Naive thymus-derived CD8-positive, alpha-beta T cell (primary cell): ENCODE measurements around the gene ZFAND3. TPM values are rescaled to one million over a fixed set of nuclear protein-coding genes. Genes with fewer than 3 reads are reported as not detected.

Source experiments
- ATAC-seq, 2 donors: fragments of 150-1000 bp; cut with Tn5 transposase in 1 of 2; sonication (Bioruptor Pico), chemical (Tn5 transposase) in 1 of 2; 1 replicate in 1 of 2; 2 replicates in 1 of 2; pipeline ENCODE4 v1.10.0; 2021; ENCODE audit warnings: mild to moderate bottlenecking in 2 of 2, moderate library complexity in 2 of 2
- POLR2A ChIA-PET: fragments of 350-600 bp; sonication (Branson Sonifier 250); formaldehyde crosslinking; loops from one replicate; lab custom pipeline; 2021; ENCODE audit warnings: antibody characterized with exemption; lab: Charles Lee
- DNase-seq, 10 donors: peaks; one replicate each; pipeline versions ENCODE4 v3.0.0 to v3.0.0-alpha.2; 2020 to 2022
- H3K27ac Mint-ChIP-seq, 10 donors: one replicate each; pipeline ENCODE4 v1.8.0; 2020 to 2022; ENCODE audit warnings: mild to moderate bottlenecking in 10 of 10, mixed read lengths in 10 of 10, moderate library complexity in 4 of 10, inconsistent platforms in 1 of 10
- H3K27me3 Mint-ChIP-seq, 5 donors: one replicate each; pipeline ENCODE4 v1.8.0; 2021 to 2022; ENCODE audit warnings: mixed read lengths in 5 of 5
- H3K36me3 Mint-ChIP-seq, 3 donors: one replicate each; pipeline ENCODE4 v1.8.0; 2020 to 2022; ENCODE audit warnings: mixed read lengths in 3 of 3, mild to moderate bottlenecking in 2 of 3, inconsistent platforms in 1 of 3
- H3K4me1 Mint-ChIP-seq, 4 donors: one replicate each; pipeline ENCODE4 v1.8.0; 2021 to 2022; ENCODE audit warnings: mixed read lengths in 4 of 4
- H3K4me3 Mint-ChIP-seq, 10 donors: one replicate each; pipeline ENCODE4 v1.8.0; 2020 to 2022; ENCODE audit warnings: mild to moderate bottlenecking in 10 of 10, mixed read lengths in 10 of 10, moderate library complexity in 6 of 10, inconsistent platforms in 1 of 10
- H3K9me3 Mint-ChIP-seq, 9 donors: one replicate each; pipeline ENCODE4 v1.8.0; 2020 to 2022; ENCODE audit warnings: mixed read lengths in 9 of 9, mild to moderate bottlenecking in 3 of 9, inconsistent platforms in 1 of 9, moderate library complexity in 1 of 9
- polyA plus RNA-seq, 3 donors: library from polyadenylated mRNA; unstranded; fragments of 300-500 nt; fragmentation: Illumina TruSeq; gene quantifications; one replicate each; pipeline ENCODE4 v1.2.3, GENCODE V29; 2021
- total RNA-seq, 8 experiments: library from RNA in 2 of 8; stranded (reverse) in 2 of 8; gene quantifications; one replicate each; pipeline ENCODE4 v1.2.3 and lab custom pipeline; 2021 to 2026

ZFAND3 gene
- total and polyA plus RNA-seq, 5 experiments from 2014 or later: 3.7 to 33.8 (median 4.5) TPM

DNA sequence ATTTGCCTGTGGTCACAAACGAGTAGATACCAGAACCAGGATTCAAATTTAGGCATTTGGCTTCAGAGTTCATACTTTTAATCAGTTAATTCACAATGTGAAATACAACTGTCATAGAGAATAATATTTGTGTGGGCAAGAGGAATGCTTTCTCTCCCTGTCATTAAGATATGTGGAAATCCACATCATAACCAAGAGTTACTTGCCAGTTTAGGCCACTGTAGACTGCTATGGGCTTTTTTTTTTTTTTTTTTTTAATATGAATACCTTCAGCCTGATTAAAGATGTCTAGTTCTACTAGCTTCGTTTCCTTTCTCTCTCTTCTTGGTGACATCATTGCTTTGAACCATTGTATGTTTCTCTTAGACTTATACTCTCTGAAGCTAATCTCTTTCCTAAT lies 244.9 kb downstream of the ZFAND3 start:
- no peak for ATAC-seq
- no peaks in the 10 kb centered on the region for H3K9me3 Mint-ChIP-seq

DNA sequence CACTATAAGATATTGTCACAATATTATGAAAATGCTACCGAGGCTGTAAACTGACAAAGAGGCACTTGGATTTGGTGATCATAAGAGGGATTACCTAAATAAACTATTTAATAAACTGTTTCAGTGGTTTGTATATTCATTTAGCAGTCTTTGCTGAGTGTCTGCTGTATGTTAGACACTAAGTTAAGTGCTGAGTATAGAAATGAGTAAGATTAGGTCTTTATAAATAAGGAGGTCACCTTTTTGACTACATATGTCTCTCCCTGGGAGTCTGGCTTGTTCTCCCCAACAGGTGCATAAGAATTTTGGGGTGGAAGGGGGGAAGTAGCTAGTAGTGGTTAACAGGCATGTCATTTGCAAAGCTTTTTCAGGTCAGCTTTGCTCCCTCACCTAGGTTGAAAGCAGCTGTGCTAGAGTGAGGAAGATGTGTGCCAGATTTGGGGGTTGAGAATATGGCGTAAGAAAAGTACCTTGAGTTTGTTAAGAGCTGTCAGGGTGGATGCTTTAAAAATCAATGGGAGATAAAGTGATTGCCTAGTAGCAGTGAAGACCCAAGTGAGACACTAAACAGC lies 246.3 kb downstream of the ZFAND3 start:
- no peak for ATAC-seq
- Mint-ChIP-seq H3K27me3 (no peaks in the 10 kb centered on the region), H3K36me3 (peaks cover 10 to 65% (median 39%) of the 10 kb centered on the region in 3 donors), H3K9me3 (no peaks in the 10 kb centered on the region), H3K27ac (peak overlapping the region in 2 of 10 donors; percentile 14 to 66), H3K4me3 (no peak overlapping the region), H3K4me1 (peaks cover 11 to 53% (median 25%) of the 10 kb centered on the region in 4 donors)
- DNase-seq: no peak
- POLR2A ChIA-PET: interaction anchor here (0.7 kb wide), 1 partner anchor 875 kb away, joined by 3 read pairs; no protein-coding TSS in a partner anchor

More for the DNA sequence above, 244.9 kb downstream of the ZFAND3 start:
- H3K4me1 Mint-ChIP-seq: peaks cover 14 to 45% (median 21%) of the 10 kb centered on the region in 4 donors
- H3K27ac Mint-ChIP-seq: no peak overlapping the region
- peaks cover 10 to 69% (median 40%) of the 10 kb centered on the region in 3 donors for H3K36me3 Mint-ChIP-seq
- H3K4me3 Mint-ChIP-seq: no peak overlapping the region
- POLR2A ChIA-PET: no interaction called here
- no peaks in the 10 kb centered on the region for H3K27me3 Mint-ChIP-seq
- no peak for DNase-seq

DNA sequence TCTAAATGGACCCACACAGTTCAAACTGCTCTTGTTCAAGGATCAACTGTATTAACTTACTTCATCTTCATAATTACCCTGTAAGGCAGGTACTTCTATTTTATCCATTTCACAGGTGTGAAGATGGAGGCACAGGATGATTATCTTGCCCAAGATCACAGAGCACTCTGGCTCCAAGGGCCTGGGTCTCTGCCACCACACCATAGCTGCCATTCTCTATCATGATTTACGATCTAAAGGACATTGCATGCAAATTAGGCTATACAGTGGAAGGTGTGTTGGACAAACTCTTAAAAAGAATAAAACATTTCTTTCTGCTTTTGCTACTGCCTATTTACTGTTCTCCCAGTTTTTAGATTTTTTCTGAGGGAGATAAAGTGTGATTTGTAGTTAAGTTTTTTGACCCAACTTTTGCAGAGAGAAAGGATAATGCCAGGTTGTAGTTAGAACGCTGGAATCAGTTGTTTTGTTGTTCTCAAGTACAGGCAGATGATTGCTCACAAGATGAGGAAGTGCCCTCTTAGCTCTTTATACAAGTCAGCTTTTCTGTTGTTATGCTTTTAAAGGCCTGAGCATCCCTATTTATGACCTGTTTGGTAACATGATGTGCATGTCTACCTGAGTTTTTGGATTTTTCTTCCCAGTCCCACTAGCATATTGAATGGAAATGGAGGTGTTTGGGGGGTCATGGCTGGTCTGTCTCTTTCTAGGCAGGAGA lies 247.9 kb downstream of the ZFAND3 start:
- Mint-ChIP-seq H3K4me3 (no peak overlapping the region), H3K27me3 (no peaks in the 10 kb centered on the region), H3K36me3 (peaks cover 10 to 51% (median 25%) of the 10 kb centered on the region in 3 donors), H3K27ac (peak overlapping the region in 2 of 10 donors; percentile 6 to 58), H3K9me3 (no peaks in the 10 kb centered on the region), H3K4me1 (peaks cover 11 to 53% (median 27%) of the 10 kb centered on the region in 4 donors)
- DNase-seq (no peak), ATAC-seq (no peak)
- POLR2A ChIA-PET: no interaction called here

DNA sequence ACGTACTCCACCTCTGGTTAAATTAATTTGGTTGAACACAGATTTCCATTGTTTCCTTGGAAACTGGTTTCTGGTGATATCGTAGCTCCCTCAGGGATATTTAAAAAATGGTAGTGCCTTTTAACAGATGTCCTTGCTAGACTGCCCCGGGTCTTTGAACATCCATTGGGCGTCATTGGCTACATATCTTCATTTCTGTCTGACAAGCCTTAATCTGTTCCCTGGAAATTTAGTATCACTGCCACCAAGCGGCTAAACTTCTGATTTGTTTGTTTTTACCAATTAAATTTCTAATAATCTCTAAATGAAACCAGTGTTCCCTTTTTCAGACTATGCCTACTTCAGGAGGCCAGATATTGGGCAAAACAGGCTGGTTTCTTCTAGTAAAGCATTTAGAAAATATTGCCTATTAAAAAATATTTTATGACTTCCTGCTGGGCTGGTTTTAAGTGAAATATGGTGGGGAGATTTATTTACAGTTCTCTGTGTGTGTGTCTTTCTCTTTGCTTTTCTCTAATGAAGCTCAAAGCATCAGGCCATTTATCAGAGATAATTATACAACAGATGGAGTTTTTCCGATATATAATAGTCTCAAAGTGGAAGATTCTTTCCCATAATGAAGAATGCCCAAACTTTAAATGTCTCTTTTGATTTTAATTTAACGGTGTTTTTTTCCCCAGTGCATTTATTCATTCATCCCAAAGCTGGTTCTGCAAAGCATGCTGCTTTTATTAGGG lies 249.5 kb downstream of the ZFAND3 start:
- ATAC-seq: no peak
- no peak overlapping the region for H3K27ac Mint-ChIP-seq
- H3K9me3 Mint-ChIP-seq: no peaks in the 10 kb centered on the region
- POLR2A ChIA-PET: no interaction called here
- peaks cover 5 to 38% (median 11%) of the 10 kb centered on the region in 3 donors for H3K36me3 Mint-ChIP-seq
- H3K27me3 Mint-ChIP-seq: no peaks in the 10 kb centered on the region
- H3K4me1 Mint-ChIP-seq: peaks cover 12 to 52% (median 25%) of the 10 kb centered on the region in 4 donors
- DNase-seq: no peak
- no peak overlapping the region for H3K4me3 Mint-ChIP-seq

DNA sequence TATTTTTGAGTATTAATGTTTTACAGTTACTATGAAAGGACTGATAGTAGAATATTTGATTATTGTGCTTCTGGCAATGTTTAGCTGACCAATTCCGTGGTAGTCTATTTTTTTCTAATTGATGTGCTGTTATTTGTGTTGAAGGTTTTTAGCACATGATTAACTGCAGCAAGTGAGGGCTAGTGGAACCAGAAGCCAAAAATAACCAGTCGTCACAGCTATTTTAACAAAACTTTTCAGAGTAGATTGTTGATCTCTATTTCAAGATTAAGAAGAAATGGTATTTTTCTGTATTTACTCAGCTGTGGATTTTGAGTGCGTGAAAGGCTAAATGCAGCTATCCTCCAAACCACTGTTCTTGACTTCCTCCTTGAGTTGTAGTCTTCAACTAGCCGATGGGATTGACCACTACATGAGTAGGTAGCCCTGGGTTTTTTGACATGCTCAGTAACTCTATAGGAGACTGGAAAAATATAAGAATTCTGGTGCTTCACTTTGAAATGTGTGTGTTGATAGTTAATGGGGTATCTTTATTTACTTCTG lies 258.0 kb downstream of the ZFAND3 start:
- Mint-ChIP-seq H3K9me3 (no peaks in the 10 kb centered on the region), H3K4me3 (no peak overlapping the region), H3K36me3 (peaks cover 4 to 37% (median 16%) of the 10 kb centered on the region in 3 donors), H3K27ac (no peak overlapping the region), H3K4me1 (peaks cover 5 to 18% (median 11%) of the 10 kb centered on the region in 4 donors), H3K27me3 (no peaks in the 10 kb centered on the region)
- ATAC-seq: no peak
- POLR2A ChIA-PET: no interaction called here
- DNase-seq: no peak

DNA sequence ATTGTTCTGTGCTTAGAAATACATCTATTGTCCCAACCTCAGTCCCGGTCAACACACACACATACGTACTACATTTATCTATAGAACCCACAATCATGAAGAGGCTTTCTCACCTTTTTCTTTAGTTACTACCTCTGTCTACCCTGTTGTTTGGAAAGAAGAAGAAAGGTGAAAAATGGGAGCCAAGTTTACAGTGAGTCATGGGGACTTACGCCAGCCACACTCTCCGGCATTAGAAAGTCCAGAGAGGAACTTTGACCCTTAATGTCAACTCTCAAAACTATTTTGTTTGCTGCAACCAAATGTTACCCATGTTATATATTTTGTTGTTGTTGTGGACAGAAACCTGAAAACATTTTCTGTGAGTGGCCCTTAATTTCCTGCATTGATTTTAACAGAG lies 259.1 kb downstream of the ZFAND3 start:
- H3K9me3 Mint-ChIP-seq: no peaks in the 10 kb centered on the region
- H3K27me3 Mint-ChIP-seq: no peaks in the 10 kb centered on the region
- DNase-seq: no peak
- POLR2A ChIA-PET: no interaction called here
- peaks cover 4 to 13% (median 9%) of the 10 kb centered on the region in 4 donors for H3K4me1 Mint-ChIP-seq
- no peak overlapping the region for H3K27ac Mint-ChIP-seq
- H3K4me3 Mint-ChIP-seq: no peak overlapping the region
- no peak for ATAC-seq
- peaks cover 4 to 44% (median 21%) of the 10 kb centered on the region in 3 donors for H3K36me3 Mint-ChIP-seq

DNA sequence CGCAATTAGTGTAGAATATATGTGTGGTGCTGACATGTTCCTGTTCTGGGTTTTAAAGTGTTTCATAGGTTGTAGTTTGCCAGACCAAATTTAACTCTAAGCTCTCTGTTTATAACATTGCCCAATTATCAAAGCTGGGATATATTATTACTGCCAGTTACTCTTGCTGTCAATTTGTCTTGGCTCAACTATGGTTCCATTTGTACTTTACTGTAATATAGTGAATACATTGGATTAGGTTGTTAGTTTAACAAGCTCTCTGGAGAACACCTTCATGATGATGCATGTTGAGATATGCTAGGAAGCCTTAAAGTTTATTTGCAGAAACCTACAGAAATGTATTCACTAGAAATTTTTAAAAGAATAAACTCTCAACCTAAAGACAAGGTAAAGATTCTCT lies 259.6 kb downstream of the ZFAND3 start:
- H3K4me1 Mint-ChIP-seq: peaks cover 6 to 13% (median 9%) of the 10 kb centered on the region in 4 donors
- H3K9me3 Mint-ChIP-seq: no peaks in the 10 kb centered on the region
- peaks cover 7 to 46% (median 25%) of the 10 kb centered on the region in 3 donors for H3K36me3 Mint-ChIP-seq

DNA sequence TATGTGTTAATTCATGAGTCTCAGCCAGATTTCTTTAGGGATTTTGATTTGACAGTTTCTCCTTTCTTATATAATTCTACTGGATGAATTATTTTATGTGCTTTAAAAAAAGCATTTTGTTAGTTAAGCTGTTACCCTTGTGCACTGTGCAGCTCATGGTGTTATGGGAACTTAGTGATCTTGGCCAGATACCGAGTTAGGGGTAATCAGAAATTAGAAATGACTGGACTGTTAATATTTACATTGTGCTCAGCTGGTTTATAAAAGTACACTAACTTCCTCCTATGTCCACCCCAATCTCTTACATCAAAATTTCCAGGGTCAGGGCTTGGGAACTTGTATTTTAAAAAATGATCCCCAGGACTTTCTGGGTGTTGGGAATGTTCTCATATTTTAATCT lies 260.0 kb downstream of the ZFAND3 start:
- peaks cover 12 to 50% (median 25%) of the 10 kb centered on the region in 3 donors for H3K36me3 Mint-ChIP-seq
- POLR2A ChIA-PET: no interaction called here
- no peak overlapping the region for H3K27ac Mint-ChIP-seq
- no peaks in the 10 kb centered on the region for H3K9me3 Mint-ChIP-seq
- ATAC-seq: no peak
- no peak for DNase-seq
- H3K4me1 Mint-ChIP-seq: peaks cover 6 to 13% (median 9%) of the 10 kb centered on the region in 4 donors
- no peaks in the 10 kb centered on the region for H3K27me3 Mint-ChIP-seq
- H3K4me3 Mint-ChIP-seq: no peak overlapping the region

More for the DNA sequence above, 259.6 kb downstream of the ZFAND3 start:
- DNase-seq (no peak), ATAC-seq (no peak)
- no peaks in the 10 kb centered on the region for H3K27me3 Mint-ChIP-seq
- POLR2A ChIA-PET: no interaction called here
- no peak overlapping the region for H3K4me3 Mint-ChIP-seq
- no peak overlapping the region for H3K27ac Mint-ChIP-seq

DNA sequence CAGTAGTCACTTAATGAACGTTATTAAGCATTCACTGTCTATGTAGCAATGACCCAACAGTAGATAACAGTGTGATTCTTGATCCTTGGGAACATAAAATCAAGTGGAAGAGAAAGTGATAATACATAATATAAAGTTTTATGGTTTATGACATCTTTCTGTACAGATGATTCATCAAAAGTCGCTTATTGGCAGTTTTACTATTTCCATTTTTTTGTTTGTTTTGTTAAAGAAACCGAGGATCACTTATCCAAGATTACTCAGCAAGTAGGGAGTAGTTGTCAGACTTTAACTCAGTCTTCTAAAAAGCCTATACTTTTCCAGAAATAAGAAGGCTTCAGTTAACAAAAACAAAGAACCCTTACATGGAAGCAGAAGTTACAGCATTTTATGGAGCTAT lies 260.8 kb downstream of the ZFAND3 start:
- POLR2A ChIA-PET: no interaction called here
- no peak overlapping the region for H3K4me3 Mint-ChIP-seq
- DNase-seq (no peak), ATAC-seq (no peak)
- H3K27ac Mint-ChIP-seq: no peak overlapping the region
- no peaks in the 10 kb centered on the region for H3K27me3 Mint-ChIP-seq
- peaks cover 13 to 52% (median 24%) of the 10 kb centered on the region in 3 donors for H3K36me3 Mint-ChIP-seq
- H3K9me3 Mint-ChIP-seq: no peaks in the 10 kb centered on the region
- H3K4me1 Mint-ChIP-seq: peaks cover 2 to 13% (median 6%) of the 10 kb centered on the region in 4 donors

DNA sequence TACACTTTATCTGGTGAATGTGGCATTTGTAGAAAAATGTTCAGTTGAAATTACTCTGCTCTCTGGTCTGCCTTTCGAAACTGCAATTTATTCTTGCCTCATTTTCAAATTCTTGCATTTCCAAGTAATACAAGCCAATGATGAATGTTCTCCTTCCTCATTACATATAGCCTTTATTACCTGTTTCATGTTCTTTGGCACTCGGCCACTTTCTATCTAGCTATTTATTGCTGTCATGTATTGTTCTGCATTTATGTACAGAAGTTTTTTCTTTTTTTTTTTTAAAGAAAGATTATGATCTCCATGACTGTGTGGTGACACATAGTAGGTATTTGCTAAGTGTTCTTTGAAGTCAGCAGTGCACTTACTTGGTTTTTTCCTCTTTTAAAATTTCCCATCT lies 261.4 kb downstream of the ZFAND3 start:
- Mint-ChIP-seq H3K4me3 (no peak overlapping the region), H3K27me3 (no peaks in the 10 kb centered on the region), H3K4me1 (peaks cover 3 to 13% (median 6%) of the 10 kb centered on the region in 4 donors), H3K36me3 (peaks cover 19 to 56% (median 25%) of the 10 kb centered on the region in 3 donors), H3K27ac (no peak overlapping the region), H3K9me3 (no peaks in the 10 kb centered on the region)
- no peak for DNase-seq
- no peak for ATAC-seq
- POLR2A ChIA-PET: no interaction called here

DNA sequence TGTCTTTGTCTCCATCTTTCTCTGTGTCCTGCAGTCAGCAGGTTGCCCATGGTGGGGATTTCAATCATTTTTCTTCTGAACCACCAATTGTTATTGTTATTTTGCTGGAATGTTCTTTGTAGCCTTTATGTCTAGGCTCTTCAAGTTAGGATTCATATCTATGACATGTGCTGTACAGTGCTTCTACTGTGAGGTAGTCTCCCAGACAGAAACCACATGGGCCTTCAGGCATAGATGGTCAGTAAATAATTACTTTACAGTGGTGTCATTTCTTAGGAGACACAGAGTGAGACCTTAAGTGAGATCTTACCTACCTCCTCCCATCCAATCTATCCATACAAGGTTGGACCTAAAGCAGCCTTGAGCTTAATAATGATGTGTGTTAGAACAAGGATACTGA lies 265.5 kb downstream of the ZFAND3 start:
- POLR2A ChIA-PET: interaction anchor here (0.6 kb wide), 1 partner anchor 252 kb away, joined by 3 read pairs; no protein-coding TSS in a partner anchor
- Mint-ChIP-seq H3K4me3 (no peak overlapping the region), H3K27ac (no peak overlapping the region), H3K9me3 (no peaks in the 10 kb centered on the region), H3K27me3 (no peaks in the 10 kb centered on the region), H3K36me3 (peaks cover 23 to 55% (median 41%) of the 10 kb centered on the region in 3 donors), H3K4me1 (peaks cover 4 to 26% (median 6%) of the 10 kb centered on the region in 4 donors)
- no peak for DNase-seq
- no peak for ATAC-seq

DNA sequence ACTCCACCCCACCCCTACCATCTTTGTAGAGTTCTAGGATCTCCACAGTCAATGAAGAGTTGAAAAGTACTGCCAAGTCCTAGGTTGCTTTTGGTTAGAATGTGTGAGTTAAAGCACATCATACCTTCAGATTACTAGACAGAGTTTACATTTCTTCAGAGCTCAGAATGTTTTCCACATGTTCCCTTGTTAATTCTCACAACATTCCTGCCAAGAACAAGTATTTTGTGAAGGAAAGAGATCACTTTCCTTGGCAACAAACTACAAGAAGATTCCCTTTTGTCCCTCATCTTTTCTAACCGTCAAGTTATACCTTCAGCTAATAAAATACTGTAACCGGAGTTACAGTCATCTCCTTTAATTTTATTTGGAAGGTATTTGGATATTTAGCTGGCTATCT lies 266.8 kb downstream of the ZFAND3 start:
- H3K36me3 Mint-ChIP-seq: peaks cover 20 to 58% (median 38%) of the 10 kb centered on the region in 3 donors
- H3K27ac Mint-ChIP-seq: peak overlapping the region in 1 of 10 donors; percentile 20
- ATAC-seq (no peak), DNase-seq (no peak)
- POLR2A ChIA-PET: no interaction called here
- H3K27me3 Mint-ChIP-seq: no peaks in the 10 kb centered on the region
- H3K4me3 Mint-ChIP-seq: no peak overlapping the region
- no peaks in the 10 kb centered on the region for H3K9me3 Mint-ChIP-seq
- H3K4me1 Mint-ChIP-seq: peaks cover 2 to 34% (median 7%) of the 10 kb centered on the region in 4 donors
